HG02623 (cell line): ENCODE measurements around the gene MPPED1.

ENCODE experiments used
- ATAC-seq: cut with Tn5 transposase; IDR thresholded peaks from one replicate; pipeline ENCODE4 v1.9.1; 2021; ENCODE audit warnings: moderate library complexity; ENCODE audit not compliant: unreplicated experiment

MPPED1 gene

DNA sequence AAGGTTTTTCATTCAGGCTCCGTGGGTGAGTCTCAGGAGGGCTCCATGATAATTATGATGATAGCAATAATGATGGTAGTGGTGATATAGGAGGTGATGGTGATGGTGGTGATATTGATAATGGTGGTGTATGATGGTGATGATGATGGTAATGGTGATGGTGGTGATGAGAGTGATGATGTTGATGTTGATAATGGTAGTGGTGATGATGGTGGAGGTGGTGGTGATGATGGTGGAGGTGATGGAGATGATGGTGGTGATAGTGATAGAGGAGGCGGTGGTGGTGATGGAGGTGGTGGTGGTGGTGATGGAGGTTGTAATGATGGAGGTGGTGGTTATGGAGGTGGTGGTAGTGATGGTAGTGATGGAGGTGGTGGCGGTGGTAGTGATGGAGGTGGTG lies 79.4 kb downstream of the MPPED1 start:
- ATAC-seq = no peak

GRCh38 chr22:43491737-43492136 lies 79.9 kb downstream of the MPPED1 start:
- ATAC-seq = no peak

GRCh38 chr22:43493297-43493696 lies 81.5 kb downstream of the MPPED1 start:
- no peak for ATAC-seq

- no peak for ATAC-seq
These were observed 86.4 kb downstream of the MPPED1 start for GRCh38 chr22:43497956-43498855.

GRCh38 chr22:43498856-43499253 lies 87.0 kb downstream of the MPPED1 start:
- no peak for ATAC-seq

- no peak for ATAC-seq
These were observed 89.3 kb downstream of the MPPED1 start for GRCh38 chr22:43500792-43501785.

GRCh38 chr22:43501878-43502277 lies 90.1 kb downstream of the MPPED1 start:
- ATAC-seq = no peak

GRCh38 chr22:43502306-43502874 lies 90.6 kb downstream of the MPPED1 start:
- ATAC-seq = no peak

- no peak for ATAC-seq
These were observed 92.3 kb downstream of the MPPED1 start for GRCh38 chr22:43504068-43504467.

- ATAC-seq = no peak
These were observed 93.0 kb downstream of the MPPED1 start for GRCh38 chr22:43504666-43505261.

GRCh38 chr22:43505423-43505822 lies 93.6 kb downstream of the MPPED1 start:
- ATAC-seq = no peak

DNA sequence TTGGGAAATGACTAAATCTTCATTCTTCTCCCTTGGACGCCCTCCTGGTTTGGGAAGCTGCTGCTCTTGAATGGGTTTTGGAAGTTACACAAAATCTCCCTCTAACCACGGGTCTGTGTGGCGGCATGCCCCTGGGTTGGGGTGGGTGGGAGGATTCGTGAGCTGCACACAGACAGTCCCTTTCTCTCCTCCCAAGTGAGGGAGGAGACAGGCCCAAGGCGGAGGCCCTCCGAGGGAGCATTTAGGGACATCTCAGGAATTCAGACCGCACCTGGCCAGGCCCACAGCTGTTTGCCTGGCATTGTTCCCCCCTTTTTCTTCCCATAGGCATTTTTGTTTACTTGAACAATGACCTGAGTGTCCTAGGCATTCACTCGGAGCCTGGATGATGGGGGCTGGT lies 94.1 kb downstream of the MPPED1 start:
- no peak for ATAC-seq

DNA sequence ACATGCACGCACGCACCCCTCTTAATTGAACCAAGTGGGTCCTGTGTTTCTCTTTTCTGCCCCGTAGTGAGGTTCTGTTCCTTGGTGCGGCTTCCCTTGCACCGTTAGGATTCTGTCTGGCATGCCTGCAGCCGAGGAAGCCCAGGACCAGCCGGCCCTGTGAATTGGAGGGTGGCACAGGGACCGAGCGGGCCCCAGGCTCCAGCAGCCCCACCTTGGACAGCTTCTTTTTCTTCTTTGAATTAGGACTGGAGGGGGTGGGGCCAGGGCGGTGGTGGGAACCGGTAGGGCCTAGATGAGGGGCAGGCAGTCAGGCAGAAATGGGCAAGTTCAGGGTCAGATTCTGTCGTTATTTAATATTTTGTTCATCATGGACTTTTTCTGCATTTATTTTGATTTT lies 94.7 kb downstream of the MPPED1 start:
- no peak for ATAC-seq

DNA sequence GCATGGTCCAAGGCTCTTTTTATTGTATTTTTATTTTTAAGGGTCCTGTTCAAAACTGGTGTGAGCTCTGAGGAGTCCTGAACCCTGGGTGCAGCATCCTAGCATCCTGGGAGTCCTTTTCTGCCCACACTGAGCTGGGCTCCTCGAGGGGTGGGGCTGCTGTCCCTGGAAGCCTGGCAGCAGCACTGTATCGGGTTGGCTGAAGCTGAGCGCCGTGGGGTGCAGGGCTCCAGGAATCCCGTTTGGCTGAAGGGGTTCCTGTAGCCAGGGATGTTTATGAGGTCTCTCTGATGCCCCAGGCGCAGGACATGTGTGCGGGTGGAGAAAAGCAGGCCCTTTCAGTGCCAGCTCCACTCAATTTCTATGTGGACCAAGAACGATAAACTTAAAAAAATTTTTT lies 95.4 kb downstream of the MPPED1 start:
- ATAC-seq = no peak

GRCh38 chr22:43508489-43508888 lies 96.7 kb downstream of the MPPED1 start:
- ATAC-seq = no peak

DNA sequence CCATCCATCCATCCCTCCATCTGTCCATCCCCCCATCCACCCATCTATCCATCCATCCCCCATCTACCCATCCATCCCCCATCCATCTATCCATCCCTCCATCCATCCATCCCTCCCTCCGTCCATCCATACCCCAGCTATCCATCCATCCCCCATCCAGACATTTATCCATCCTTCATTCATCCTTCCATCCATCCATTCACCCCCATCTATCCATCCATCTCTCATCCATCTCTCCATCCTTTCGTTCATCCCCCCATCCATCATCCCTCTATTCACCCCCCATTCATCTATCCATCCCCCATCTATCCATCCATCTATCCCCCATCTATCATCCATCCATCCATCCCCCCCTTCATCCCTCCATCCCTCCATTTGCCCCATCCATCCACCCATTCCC lies 97.5 kb downstream of the MPPED1 start:
- ATAC-seq = no peak

- no peak for ATAC-seq
These were observed 98.7 kb downstream of the MPPED1 start for GRCh38 chr22:43510281-43511070.

- no peak for ATAC-seq
These were observed 99.6 kb downstream of the MPPED1 start for GRCh38 chr22:43511276-43511910.

DNA sequence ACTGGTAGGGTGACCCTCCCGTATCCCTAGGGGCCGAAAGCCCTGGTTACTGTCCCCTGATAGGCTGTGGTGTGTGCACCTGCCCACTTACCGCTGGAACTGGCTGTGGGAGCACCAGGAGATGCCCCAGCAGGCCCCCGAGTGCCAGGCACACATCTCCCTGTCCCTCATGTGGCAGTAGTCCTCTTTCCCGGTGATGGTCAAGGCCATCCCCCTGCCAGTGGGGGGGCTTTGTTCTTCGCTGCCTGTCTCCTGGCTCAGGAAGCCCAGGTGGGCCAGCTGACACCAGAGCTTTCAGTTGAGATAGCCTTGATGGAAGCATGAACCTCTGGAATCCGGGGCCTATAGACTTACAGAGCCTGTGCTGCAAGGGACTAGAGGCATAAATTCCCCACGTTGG lies 100.5 kb downstream of the MPPED1 start:
- no peak for ATAC-seq
